Activated gamma-delta T cell (primary cell): ENCODE results near the gene CELF1.
"Not testable (repeated sequence)": the region's sequence is repeated elsewhere in the genome, so short reads cannot be mapped to it uniquely, and the experiment has no call there.

Experiments used
- DNase-seq: peaks from one replicate; lab custom pipeline; 2025; lab: John Stamatoyannopoulos, UW

Gene CELF1

DNA sequence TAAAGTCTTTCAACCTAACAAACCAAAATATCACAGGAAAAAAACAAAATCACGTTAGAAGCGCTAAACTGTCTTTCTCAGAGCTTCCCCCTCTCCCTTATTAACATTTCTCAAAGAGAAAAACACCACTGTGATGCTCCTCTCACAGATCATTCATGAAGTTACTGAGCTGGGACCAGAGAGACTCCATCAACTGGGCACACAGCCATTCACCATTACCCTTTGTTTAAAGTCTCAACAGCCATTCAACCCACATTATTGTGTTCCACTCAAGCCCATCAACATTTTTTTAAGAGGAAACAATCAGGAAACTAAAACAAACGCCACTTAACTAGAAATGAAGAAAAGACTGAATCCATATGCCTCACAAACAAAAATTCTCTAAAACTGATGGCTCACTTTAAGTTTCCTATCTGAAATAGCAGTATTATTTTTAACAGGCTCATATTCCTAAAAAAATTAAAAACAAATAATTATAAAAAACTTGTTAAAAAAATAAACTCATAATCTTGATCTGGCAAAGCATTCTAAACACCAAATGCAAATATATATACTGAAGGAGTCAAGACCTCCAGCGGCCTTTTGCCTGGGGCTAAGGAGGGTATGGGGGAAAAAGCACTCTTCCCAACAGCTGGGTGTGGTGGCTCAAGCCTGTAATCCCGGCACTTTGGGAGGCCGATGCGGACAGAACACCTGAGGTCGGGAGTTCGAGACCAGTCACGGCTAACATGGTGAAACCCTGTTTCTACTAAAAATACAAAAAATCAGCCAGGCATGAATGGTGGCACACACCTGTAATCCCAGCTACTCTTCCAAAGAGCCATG is 14.0 kb downstream of the CELF1 start:
- no peak for DNase-seq

DNA sequence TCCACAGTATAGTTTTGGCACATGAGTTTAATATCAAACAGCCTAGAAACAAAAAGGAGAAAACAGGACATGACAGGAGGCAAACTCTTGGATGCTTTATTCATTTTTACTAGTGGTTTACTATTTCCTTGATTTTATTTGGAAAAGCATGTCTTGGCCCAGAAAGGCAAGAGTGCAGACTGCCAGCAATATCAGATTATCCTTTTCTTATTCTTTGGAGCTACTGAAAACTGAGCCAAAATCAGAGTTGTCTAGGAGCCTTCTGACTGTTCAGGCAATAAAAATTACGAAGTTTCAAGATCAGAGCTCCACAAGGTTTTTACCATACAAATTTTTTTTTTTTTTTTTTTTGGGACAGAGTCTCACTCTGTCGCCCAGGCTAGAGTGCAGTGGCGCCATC is 16.0 kb downstream of the CELF1 start:
- DNase-seq: no peak

DNA sequence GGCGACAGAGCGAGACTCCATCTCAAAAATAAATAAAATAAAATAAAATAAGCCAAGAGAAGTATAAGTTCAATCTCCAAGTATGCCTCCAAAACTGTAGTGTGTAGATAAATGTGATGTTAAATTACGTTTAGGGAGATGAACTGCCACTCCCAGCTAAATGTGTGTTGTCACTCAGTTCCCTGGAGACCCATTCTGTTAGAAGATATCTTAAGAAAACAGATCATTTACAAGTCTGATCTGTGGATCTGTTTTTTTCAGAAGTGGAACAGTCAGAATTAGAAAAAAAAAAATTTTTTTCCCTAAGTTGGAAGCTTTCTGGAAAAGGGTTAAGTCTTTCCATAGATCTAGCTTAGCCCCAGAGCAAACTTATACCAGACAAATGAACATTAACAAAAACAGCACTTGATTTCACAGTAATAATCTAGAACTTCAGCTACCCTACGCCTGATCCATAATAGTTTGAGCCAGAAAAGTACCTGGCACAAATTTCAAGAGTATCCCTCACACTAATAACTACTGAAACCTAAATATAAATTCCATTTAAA is 18.2 kb downstream of the CELF1 start:
- no peak for DNase-seq

DNA sequence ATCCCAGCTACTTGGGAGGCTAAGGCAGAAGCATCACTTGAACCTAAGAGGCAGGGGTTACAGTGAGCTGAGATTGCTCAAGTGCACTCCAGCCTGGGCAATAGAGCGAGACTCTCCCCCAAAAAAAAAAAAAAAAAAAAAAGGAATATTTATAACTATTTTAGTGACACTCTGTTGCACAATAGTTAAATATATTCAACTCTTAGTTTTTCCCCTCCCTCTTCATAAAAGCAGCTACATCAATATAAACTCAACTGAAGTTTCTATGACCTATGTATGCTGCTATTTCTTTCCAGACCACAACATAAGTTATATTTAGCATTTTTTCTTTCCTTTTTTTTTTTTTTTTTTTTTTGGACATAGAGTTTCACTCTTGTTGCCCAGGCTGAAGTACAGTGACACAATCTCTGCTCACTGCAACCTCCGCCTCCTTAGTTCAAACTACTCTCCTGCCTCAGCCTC is 19.2 kb downstream of the CELF1 start:
- no peak for DNase-seq

DNA sequence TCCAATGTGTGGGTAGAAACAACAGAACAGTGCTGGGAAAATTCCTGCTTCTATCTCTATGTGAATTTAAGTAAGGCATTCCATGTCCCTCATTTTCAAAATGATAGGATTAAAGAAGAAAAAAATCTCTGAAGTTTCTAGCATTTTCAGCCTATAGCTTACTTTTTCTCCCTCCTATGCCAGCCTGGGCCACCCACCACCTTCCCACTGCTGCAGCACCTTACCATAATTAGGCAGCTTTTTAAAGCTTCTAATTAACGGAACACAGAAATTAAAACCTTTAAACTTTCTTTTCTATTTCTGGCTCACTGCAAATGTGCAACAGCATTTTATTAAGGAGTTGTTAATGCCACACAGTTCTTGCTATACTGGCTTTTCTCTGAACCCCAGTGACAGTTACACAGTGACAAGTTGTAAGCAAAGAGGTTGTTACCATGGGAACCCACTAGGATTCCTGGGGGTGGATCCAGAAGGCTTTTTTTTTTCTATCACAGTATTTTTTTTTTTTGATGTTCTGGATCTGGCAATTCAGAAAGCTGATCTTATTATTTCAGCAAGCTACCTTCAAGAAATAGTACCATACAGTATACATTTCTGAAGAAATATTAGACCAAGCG is 20.2 kb downstream of the CELF1 start:
- DNase-seq: no peak

DNA sequence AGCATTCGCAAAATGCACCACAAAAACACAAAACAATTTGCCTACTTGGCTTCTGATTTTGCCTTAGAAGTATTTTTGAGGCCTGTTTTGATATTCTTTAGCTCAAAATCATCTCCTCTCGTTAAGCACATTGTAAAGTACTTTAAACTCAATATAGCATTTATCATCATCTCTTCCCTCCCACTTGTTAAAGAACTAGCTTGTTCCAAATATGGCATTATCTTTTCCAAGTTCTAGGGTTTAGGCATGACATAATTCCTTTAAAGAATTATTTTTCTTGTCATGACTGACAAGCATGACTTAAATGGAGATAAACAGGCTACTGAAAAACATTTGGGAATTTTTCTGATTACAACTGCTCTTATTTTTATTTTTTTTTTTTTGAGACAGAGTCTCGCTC is 21.3 kb downstream of the CELF1 start:
- no peak for DNase-seq

DNA sequence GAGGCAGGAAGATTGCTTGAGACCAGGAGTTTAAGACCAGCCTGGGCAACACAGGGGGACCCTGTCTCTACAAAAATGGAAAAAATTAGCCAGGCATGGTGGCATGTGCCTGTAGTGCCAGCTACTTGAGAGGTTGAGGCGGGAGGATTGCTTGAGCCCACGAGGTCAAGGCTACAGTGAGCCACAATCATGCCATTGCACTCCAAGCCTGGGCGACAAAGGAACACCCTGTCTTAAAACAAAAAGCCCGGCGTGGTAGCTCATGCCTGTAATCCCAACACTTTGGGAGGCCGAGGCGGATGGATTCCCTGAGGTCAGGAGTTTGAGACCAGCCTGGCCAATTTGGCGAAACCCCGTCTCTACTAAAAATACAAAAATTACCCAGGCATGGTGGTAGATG is 22.2 kb downstream of the CELF1 start:
- DNase-seq: not testable (repeated sequence)

DNA sequence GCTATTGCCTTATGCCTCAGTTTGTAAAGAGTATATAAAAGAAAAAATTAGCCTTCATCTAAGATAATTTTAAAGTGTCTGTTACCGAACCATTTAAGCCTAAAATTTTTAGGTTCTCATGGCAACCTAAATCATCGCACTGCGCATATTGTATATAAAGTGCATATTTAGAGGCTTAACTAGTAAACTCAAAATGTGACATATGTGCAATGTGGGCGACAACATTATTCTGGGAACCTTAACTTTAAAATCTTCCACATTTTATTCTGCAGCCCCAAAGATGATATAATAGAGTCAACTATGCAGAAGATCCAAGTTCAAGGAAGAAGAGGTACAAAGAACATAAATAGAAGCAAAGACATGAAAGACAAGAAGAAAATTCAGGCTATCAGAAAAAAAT is 23.0 kb downstream of the CELF1 start:
- DNase-seq: no peak

DNA sequence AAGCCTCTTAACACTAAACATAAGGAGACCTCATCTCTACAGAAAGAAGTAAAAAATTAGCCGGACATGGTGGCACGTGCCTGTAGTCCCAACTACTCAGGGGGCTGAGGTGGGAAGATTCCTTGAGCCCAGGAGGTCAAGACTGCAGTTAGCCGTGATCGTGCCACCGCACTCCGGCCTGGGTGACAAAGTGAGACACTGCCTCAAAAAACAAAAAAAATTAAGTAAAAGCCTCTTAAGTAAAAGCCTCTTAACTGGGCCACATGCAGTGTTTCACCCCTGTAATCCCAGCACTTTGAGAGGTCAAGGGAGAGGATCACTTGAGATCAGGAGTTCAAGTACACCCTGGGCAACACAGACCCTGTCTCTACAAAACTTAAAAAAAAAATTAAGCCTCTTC is 25.7 kb downstream of the CELF1 start:
- DNase-seq: no peak

DNA sequence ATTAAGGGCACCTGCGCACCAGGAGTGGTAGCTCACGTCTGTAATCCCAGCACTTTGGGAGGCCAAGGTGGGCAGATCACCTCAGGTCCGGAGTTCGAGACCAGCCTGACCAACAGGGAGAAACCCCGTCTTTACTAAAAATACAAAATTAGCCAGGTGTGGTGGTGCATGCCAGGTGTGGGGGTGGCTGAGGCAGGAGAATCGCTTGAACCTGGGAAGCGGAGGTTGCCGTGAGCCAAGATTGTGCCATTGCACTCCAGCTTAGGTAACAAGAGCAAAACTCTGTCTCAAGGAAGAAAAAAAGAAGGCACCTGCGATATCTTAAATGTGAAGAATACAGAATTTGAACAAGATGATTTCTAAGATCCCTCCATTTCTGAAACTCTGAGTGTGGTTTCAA is 26.9 kb downstream of the CELF1 start:
- DNase-seq: not testable (repeated sequence)

DNA sequence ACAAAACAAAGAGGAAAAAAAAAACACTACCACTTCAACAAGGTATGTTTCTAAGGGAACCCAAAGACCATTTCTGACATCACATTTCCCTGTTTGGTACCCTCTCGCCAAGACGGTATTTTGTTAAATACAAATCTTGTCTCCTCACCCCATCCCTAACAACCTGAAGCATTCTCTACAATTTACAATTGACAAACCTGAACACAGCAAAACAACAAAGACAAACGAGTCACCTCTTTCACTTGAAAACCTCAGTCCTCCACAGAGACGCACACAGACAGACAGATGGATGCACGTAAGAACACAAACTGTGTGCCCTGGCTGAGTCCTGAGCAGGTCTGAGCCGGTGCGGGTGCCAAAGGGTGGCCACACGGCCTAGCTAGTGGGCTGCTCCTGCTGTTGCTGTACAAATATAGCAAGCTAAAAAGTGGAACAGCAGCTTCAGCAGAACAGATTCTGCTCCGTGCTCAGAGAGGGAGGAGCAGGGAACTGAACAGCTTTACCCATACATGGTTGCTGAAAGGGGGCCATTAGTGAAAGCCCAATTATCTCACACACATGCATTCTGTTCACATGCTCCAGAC is 28.5 kb downstream of the CELF1 start:
- DNase-seq: no peak

DNA sequence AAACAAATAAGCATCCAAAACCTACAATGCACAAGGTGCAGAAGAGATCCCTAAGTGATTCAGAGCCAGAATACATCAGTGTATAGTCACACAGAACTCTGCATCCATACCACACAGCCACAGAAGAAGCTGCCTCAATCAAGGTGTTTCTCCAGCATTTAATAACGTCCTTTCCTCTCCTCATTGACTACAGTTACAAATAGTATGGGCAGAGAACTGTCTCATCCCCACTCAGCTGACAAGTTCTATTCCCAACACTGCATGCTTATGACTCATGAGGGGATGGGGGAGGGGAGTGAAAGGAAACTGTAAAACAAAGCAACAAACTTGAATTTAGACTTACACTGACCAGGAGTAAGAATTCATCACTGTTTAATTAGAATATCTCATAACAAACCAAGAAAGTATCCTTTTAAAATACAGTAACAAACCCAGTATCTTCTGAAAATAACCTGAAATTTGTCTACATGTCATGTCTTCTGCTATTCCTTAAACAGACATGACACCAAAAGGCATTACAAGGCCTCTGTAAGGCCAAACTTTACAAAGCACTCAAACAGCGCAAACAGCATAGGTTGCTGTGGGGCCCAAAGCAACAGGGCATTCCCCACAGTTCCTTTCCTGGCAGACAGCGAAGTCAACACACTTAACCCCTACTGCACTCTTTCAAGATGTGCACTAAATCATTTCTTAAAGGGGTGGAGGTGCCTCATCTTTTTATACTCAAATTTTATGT is 29.3 kb downstream of the CELF1 start:
- DNase-seq: no peak

DNA sequence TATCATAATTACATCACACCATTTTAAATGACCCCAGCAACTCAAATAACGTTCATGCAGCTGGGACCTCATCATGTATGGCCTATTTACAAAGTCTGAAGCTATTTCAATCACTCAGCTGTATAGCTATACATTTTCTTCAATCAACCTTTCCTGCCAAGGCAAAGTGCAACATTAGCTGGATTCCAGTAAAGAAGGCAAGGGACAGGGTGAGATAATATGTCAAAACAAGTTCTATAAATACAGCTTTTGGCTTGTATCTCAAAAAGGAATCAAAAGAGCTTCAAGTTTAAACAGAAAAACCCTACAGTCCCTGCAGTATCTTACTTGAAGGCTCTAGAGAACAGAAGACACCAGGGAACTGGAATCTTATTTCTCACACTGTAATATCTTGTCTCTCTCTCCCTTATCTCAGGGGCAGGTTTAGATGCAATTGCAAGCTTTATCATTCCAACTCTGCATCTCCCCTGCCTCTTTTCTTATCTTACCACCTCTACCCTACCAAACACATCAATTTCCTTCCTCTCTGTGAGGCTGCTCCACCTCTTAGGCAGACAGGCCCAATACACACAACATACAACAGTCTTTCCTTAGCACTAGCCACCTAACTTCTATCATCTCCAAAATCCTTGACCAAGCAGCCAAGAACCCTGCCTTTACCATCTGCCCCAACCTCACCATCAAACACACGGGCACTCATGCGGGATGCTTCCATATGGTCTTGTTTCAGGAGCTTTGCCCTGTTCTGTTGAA is 34.5 kb downstream of the CELF1 start:
- no peak for DNase-seq

DNA sequence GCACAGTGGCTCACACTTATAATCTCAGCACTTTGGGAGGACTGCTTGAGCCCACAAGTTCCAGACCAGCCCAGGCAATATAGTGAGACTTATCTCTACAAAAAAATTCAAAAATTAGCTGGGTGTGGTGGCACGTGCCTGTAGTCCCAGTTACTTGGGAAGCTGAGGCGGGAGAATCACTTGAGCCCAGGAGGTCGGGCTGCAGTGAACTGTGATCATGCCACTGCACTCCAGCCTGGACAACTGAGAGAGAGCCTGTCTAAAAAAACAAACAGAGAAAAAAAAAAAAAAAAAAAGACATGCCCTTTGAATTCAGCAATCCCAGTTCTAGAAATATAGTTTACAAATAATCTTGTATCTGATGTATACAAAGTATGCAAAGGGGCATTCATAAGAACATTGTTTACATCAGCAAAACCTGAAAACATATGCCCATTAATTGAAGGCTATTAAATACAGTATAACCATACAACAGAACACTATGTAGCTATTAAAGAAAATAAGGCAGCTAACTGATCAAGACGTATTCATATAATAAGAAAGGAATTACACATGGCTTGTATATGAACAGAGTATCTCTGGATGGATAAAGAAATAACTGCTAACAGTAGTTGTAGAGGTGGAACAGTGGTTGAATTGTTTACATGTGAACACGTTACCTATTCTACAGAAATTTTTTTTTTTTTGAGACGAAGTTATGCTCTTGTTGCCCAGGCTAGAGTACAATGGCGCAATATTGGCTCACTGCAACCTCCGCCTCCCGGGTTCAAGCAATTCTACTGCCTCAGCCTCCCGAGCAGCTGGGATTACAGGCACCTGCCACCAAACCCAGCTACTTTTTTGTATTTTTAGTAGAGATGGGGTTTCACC is 35.7 kb downstream of the CELF1 start:
- no peak for DNase-seq

DNA sequence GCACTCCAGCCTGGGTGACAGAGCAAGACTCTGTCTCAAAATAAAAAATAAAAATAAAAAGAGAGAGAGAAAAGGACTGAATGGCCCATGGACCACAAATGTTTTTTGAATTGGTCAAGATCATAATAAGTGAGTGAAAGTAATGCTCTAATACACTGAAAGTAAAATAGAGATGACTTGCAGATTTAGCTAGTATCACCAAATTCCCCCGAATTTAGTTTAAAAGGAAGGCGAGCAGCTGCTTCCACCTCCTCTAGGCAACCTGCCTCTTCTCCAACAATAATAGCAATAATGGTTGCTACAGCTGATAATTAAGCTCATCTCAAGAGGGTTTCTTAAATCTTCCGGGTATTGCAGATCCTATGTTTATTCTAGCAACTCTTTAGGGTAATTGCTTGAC is 36.8 kb downstream of the CELF1 start:
- DNase-seq: no peak

DNA sequence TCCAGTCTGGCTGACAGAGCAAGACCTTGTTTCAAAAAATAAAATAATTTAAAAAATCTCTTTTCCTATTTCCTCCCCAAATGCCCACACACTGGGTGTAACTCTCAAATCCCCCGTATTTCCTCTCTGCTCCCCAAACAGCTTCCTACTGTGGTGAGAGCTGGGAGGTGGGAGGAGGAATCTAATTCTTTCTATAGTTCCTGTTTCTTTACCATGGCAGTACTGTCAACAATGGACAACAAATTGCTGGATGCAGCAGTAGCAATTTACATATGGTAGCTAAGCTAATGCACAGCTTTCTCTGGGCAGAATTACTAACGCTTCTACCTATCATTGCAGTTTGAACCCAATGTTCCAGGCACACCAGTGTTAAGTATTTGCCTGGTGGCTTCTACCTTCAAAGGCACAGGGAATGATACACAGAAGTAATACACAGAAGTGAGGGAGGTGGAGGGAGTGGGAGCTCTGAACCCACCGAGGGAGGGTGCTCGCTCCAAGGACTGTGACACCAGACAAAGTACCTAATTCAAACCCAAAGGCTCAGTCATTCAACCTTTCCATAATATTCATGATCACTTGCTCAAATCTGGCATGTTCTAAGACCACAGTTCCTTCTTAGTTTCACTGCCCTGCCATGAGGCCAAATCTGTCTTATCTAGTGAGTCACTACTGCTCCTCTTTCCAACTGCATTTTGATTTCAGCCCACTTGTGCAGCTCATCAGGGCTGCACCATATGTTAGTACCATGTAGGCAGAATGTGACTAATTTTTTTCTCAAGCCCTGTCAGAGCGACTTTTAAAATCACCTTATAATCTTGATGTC is 37.9 kb downstream of the CELF1 start:
- no peak for DNase-seq

DNA sequence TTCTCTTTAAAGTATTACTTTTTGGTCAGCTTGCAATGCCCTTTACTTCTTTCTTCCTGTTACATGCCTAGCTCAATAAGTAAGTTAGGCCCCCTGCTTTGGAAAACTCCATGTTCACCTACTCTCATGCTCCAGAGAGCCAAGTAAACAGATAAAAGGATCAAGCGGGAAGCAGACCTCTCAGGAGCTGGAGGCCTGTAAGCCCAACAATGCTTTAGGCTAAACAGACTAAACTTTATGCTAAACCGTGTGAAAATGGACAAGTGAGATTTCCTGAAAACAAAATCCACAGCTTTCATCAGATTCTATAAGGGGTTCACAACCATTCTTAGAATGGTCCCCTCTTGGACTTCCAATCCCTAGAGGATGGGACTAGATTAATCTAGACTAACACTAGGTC is 40.2 kb downstream of the CELF1 start:
- DNase-seq: no peak

DNA sequence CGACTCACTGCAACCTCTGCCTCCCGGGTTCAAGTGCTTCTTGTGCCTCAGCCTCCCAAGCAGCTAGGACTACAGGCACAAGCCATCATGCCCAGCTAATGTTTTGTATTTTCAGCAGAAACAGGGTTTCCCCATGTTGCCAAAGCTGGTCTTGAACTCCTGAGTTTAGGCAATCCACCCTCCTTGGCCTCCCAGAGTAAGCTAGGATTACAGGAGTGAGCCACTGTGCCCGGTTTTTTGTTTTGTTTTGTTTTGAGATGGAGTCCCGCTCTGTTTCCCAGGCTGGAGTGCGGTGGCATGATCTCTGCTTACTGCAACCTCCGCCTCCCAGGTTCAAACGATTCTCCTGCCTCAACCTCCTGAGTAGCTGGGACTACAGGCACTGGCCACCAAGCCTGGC is 41.0 kb downstream of the CELF1 start:
- no peak for DNase-seq

DNA sequence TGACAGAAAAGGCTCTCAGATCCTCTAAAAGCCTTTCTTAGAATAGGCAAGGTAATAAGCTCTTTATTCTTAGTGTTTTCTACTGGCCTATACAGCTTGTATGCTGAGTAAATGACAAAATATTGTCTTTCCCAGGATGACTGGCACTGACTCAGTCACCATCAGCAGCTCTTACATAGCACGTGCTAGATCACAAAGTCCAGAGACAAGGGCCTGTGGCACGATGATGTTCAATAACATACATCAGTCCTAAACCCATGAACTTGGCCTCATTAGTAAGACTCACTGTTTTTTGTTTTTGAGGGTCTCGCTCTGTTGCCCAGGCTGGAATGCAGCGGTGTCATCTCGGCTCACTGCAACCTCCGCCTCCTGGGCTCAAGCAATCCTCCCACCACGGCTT is 42.7 kb downstream of the CELF1 start:
- DNase-seq: no peak

DNA sequence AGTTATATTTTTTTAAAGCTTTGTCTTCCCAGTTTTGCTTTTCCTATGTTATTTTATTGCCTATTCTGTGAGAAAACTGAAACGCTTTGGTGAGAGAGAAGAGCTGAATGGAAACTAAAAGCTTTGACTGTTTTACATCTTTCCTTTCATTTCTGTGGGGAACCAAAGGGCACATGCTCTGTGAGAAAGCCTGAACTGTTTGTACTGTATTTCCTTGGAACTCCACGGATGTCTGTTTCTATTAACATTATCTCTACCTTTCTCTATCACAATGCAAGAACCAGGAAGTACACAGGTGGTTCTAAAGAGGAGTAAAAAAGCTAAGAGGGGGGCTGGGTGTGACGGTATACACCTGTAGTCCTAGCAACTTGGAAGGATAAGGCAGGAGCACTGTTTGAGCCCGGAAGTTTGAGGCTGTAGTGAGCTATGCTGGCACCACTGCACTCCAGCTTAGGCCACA is 43.8 kb downstream of the CELF1 start:
- DNase-seq: no peak
